NT2/D1 (cell line): ENCODE results near the gene DNAJC1.
"Not testable (repeated sequence)": the region's sequence is repeated elsewhere in the genome, so short reads cannot be mapped to it uniquely, and the experiment has no call there.

Experiments used
- DNase-seq: peaks from one replicate; pipeline ENCODE4 v3.0.0-alpha.2; 2011; ENCODE audit warnings: low read depth, low spot score
- H3K27me3 ChIP-seq: 2 replicates; pipeline ENCODE4 v1.6.0; 2011; ENCODE audit warnings: mild to moderate bottlenecking; ENCODE audit not compliant: insufficient read length, insufficient read depth
- H3K36me3 ChIP-seq: 2 replicates; pipeline ENCODE4 v1.6.1; 2011; ENCODE audit warnings: mild to moderate bottlenecking, low read length, mixed read lengths; ENCODE audit not compliant: insufficient read depth, insufficient read length
- H3K4me1 ChIP-seq: 2 replicates; pipeline ENCODE4 v1.5.1; 2011; ENCODE audit not compliant: insufficient read depth, insufficient read length
- H3K4me3 ChIP-seq: 2 replicates; pipeline ENCODE4 v1.5.1; 2011; ENCODE audit warnings: low read depth; ENCODE audit not compliant: insufficient read length
- H3K9ac ChIP-seq: 2 replicates; pipeline ENCODE4 v1.6.0; 2011; ENCODE audit warnings: low read depth; ENCODE audit not compliant: insufficient read length
- H3K9me3 ChIP-seq: 2 replicates; pipeline ENCODE4 v1.5.1; 2011; ENCODE audit warnings: mild to moderate bottlenecking, low read length; ENCODE audit not compliant: insufficient read depth
- SUZ12 ChIP-seq: IDR thresholded peaks from 2 replicates; pipeline ENCODE4 v1.6.1; 2011; ENCODE audit not compliant: insufficient read length, insufficient read depth; ENCODE audit errors: extremely low read depth
- YY1 ChIP-seq: IDR thresholded peaks from 2 replicates; pipeline ENCODE4 v1.6.1; 2011; ENCODE audit not compliant: insufficient read length, insufficient read depth
- ZNF274 ChIP-seq: IDR thresholded peaks from 2 replicates; pipeline ENCODE4 v1.6.1; 2011; ENCODE audit warnings: mild to moderate bottlenecking, low read depth, low read length

The DNAJC1 gene

GRCh38 chr10:21823617-21824016 is 179.9 kb downstream of the DNAJC1 start:
- Histone ChIP-seq H3K4me3 (no peak overlapping the region), H3K4me1 (no peaks in the 10 kb centered on the region), H3K9me3 (peaks cover 35% of the 10 kb centered on the region), H3K36me3 (no peaks in the 10 kb centered on the region), H3K9ac (no peak overlapping the region), H3K27me3 (no peaks in the 10 kb centered on the region)
- TF ChIP-seq YY1 (no peak), SUZ12 (no peak), ZNF274 (no peak)
- DNase-seq = no peak

GRCh38 chr10:21822273-21822672 is 181.3 kb downstream of the DNAJC1 start:
- H3K9ac ChIP-seq, H3K4me1 ChIP-seq, H3K36me3 ChIP-seq, DNase-seq, H3K27me3 ChIP-seq, H3K4me3 ChIP-seq: not testable (repeated sequence)
- peaks cover 24% of the 10 kb centered on the region for H3K9me3 ChIP-seq

GRCh38 chr10:21820952-21821351 is 182.6 kb downstream of the DNAJC1 start:
- TF ChIP-seq YY1 (no peak), SUZ12 (no peak), ZNF274 (no peak)
- Histone ChIP-seq H3K36me3 (no peaks in the 10 kb centered on the region), H3K9ac (no peak overlapping the region), H3K27me3 (no peaks in the 10 kb centered on the region), H3K4me1 (no peaks in the 10 kb centered on the region), H3K9me3 (peaks cover 15% of the 10 kb centered on the region; the same call in 1 of the 2 replicates), H3K4me3 (no peak overlapping the region)
- no peak for DNase-seq

GRCh38 chr10:21818416-21818815 is 185.1 kb downstream of the DNAJC1 start:
- H3K36me3 ChIP-seq, H3K4me3 ChIP-seq, H3K27me3 ChIP-seq, DNase-seq, H3K9ac ChIP-seq, H3K4me1 ChIP-seq: not testable (repeated sequence)
- H3K9me3 ChIP-seq = peaks cover 15% of the 10 kb centered on the region; the same call in 1 of the 2 replicates

- DNase-seq = no peak
- peaks cover 15% of the 10 kb centered on the region; the same call in 1 of the 2 replicates for H3K9me3 ChIP-seq
- no peak overlapping the region for H3K4me3 ChIP-seq
- no peaks in the 10 kb centered on the region for H3K4me1 ChIP-seq
- no peaks in the 10 kb centered on the region for H3K27me3 ChIP-seq
- no peak for TF ChIP-seq SUZ12
- TF ChIP-seq ZNF274 = no peak
- TF ChIP-seq YY1 = no peak
- no peaks in the 10 kb centered on the region for H3K36me3 ChIP-seq
- no peak overlapping the region for H3K9ac ChIP-seq
Observed at GRCh38 chr10:21814866-21815265, 188.7 kb downstream of the DNAJC1 start.

GRCh38 chr10:21813946-21814345 is 189.6 kb downstream of the DNAJC1 start:
- H3K9me3 ChIP-seq = peaks cover 15% of the 10 kb centered on the region; the same call in 1 of the 2 replicates
- no peaks in the 10 kb centered on the region for H3K4me1 ChIP-seq
- H3K27me3 ChIP-seq = no peaks in the 10 kb centered on the region
- no peak for TF ChIP-seq YY1
- TF ChIP-seq SUZ12 = no peak
- no peak for TF ChIP-seq ZNF274
- no peak for DNase-seq
- H3K9ac ChIP-seq = no peak overlapping the region
- no peak overlapping the region for H3K4me3 ChIP-seq
- no peaks in the 10 kb centered on the region for H3K36me3 ChIP-seq

GRCh38 chr10:21811245-21811585 is 192.3 kb downstream of the DNAJC1 start:
- H3K27me3 ChIP-seq = no peaks in the 10 kb centered on the region
- no peak for TF ChIP-seq ZNF274
- TF ChIP-seq SUZ12 = no peak
- no peak for TF ChIP-seq YY1

GRCh38 chr10:21810582-21811244 is 192.8 kb downstream of the DNAJC1 start:
- DNase-seq = no peak
- Histone ChIP-seq H3K4me1 (peaks cover 2% of the 10 kb centered on the region), H3K27me3 (no peaks in the 10 kb centered on the region), H3K4me3 (no peak overlapping the region), H3K9me3 (peaks cover 9% of the 10 kb centered on the region; the same call in 1 of the 2 replicates), H3K36me3 (no peaks in the 10 kb centered on the region), H3K9ac (no peak overlapping the region)
- TF ChIP-seq ZNF274 (no peak), YY1 (no peak), SUZ12 (no peak)

More at GRCh38 chr10:21811245-21811585, 192.3 kb downstream of the DNAJC1 start:
- Histone ChIP-seq H3K36me3 (no peaks in the 10 kb centered on the region), H3K9ac (no peak overlapping the region), H3K4me3 (no peak overlapping the region), H3K4me1 (peaks cover 2% of the 10 kb centered on the region), H3K9me3 (peaks cover 9% of the 10 kb centered on the region; the same call in 1 of the 2 replicates)
- no peak for DNase-seq
